ENCODE measurements around the gene CACNA2D3. TPM values are rescaled to one million over a fixed set of nuclear protein-coding genes. Genes with fewer than 3 reads are reported as not detected.

The CACNA2D3 gene
- total RNA-seq, 1 donor from 2014 or later: 0.70 TPM

DNA sequence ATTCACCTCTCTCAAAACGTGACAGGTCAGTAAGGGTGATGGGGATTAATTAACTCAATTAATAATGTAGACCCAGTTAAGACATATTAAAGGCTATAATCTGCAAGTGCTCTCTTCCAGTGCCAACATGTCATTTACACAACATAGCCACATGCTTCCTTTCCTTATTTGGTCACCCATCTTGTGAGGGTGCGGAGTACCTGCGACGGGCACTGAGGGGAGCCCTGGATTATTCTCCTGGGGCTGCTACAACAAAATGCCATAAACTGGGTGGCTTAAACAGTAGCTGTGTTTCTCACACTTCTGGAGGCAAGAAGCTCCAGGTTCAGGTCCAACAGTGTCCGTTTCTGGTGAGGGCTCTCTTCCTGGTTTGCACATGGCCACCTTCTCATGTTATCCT, 962.9 kb downstream of the CACNA2D3 start:
- TF ChIP-seq CTCF (IDR thresholded peaks at IDR 0.05; ENCODE audit: insufficient read depth, low read depth, low read length): no peak
- no peak for TF ChIP-seq EZH2 (IDR thresholded peaks at IDR 0.05; ENCODE audit: insufficient read depth, low read length)
- FAIRE-seq (no peak), DNase-seq (ENCODE audit: low read depth) (no peak)
- Mint-ChIP-seq H3K9me3 (ENCODE audit: unreplicated experiment) (no peaks in the 10 kb centered on the region), H3K27ac (ENCODE audit: unreplicated experiment) (no peak overlapping the region), H3K4me1 (ENCODE audit: low read depth, unreplicated experiment) (no peaks in the 10 kb centered on the region), H3K4me3 (ENCODE audit: unreplicated experiment) (no peak overlapping the region), H3K36me3 (ENCODE audit: low read depth, unreplicated experiment) (no peaks in the 10 kb centered on the region), H3K27me3 (ENCODE audit: low read depth, unreplicated experiment) (peaks cover 29% of the 10 kb centered on the region)
- H3K27ac ChIP-seq (ENCODE audit: low read depth, low read length): no peak overlapping the region
- no peak overlapping the region for H3K4me2 ChIP-seq (ENCODE audit: low read length)
- no peaks in the 10 kb centered on the region for H3K27me3 ChIP-seq (ENCODE audit: insufficient read depth, low read length)
- H3K79me2 ChIP-seq (ENCODE audit: insufficient read depth, low read length): no peaks in the 10 kb centered on the region
- no peaks in the 10 kb centered on the region for H3K36me3 ChIP-seq (ENCODE audit: insufficient read depth, low read length)
- H4K20me1 ChIP-seq (ENCODE audit: insufficient read depth, low read length): no peaks in the 10 kb centered on the region
- no peaks in the 10 kb centered on the region for H3K4me1 ChIP-seq (ENCODE audit: insufficient read depth, low read length)
- H2AFZ ChIP-seq (ENCODE audit: low read depth, low read length): no peak overlapping the region
- no peaks in the 10 kb centered on the region for H3K9me3 ChIP-seq (ENCODE audit: insufficient read depth, low read depth, low read length)
- no peak overlapping the region for H3K9ac ChIP-seq (ENCODE audit: low read length)
- H3K4me3 ChIP-seq (ENCODE audit: insufficient read depth, low read depth, low read length): no peak overlapping the region

DNA sequence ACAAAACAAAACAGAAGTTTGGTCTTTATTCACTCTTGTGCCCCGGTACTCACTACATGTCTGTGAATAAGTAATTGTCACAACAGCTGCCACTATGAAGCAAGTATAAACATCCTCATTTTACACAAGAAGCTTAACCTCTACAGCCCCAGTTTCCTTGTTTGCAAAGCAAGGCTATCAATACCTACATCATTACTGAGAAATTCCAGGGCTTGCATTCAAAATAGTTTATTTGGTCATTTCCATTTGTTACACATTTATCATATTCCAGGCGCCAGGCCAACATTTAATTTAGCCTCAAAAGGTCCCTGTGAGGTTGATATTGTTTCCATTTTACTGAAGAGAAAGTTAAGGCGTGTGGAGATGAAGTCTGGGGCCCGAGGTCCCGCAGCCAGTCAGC, 966.9 kb downstream of the CACNA2D3 start:
- TF ChIP-seq CTCF (IDR thresholded peaks at IDR 0.05; ENCODE audit: insufficient read depth, low read depth, low read length) (no peak), EZH2 (IDR thresholded peaks at IDR 0.05; ENCODE audit: insufficient read depth, low read length) (no peak)
- Histone ChIP-seq H3K27me3 (ENCODE audit: insufficient read depth, low read length) (no peaks in the 10 kb centered on the region), H3K9me3 (ENCODE audit: insufficient read depth, low read depth, low read length) (no peaks in the 10 kb centered on the region), H3K4me3 (ENCODE audit: insufficient read depth, low read depth, low read length) (no peak overlapping the region), H4K20me1 (ENCODE audit: insufficient read depth, low read length) (no peaks in the 10 kb centered on the region), H3K9ac (ENCODE audit: low read length) (no peak overlapping the region), H2AFZ (ENCODE audit: low read depth, low read length) (no peak overlapping the region), H3K4me1 (ENCODE audit: insufficient read depth, low read length) (peaks cover 3% of the 10 kb centered on the region), H3K79me2 (ENCODE audit: insufficient read depth, low read length) (no peaks in the 10 kb centered on the region), H3K4me2 (ENCODE audit: low read length) (no peak overlapping the region), H3K36me3 (ENCODE audit: insufficient read depth, low read length) (no peaks in the 10 kb centered on the region), H3K27ac (ENCODE audit: low read depth, low read length) (no peak overlapping the region)
- Mint-ChIP-seq H3K27ac (ENCODE audit: unreplicated experiment) (no peak overlapping the region), H3K4me1 (ENCODE audit: low read depth, unreplicated experiment) (no peaks in the 10 kb centered on the region), H3K36me3 (ENCODE audit: low read depth, unreplicated experiment) (no peaks in the 10 kb centered on the region), H3K9me3 (ENCODE audit: unreplicated experiment) (no peaks in the 10 kb centered on the region), H3K4me3 (ENCODE audit: unreplicated experiment) (no peak overlapping the region), H3K27me3 (ENCODE audit: low read depth, unreplicated experiment) (peaks cover 29% of the 10 kb centered on the region)
- DNase-seq (ENCODE audit: low read depth): peak; percentile 67
- no peak for FAIRE-seq

GRCh38 chr3:55090291-55090690, 967.9 kb downstream of the CACNA2D3 start:
- no peak overlapping the region for H3K27ac Mint-ChIP-seq (ENCODE audit: unreplicated experiment)
- no peak overlapping the region for H3K9ac ChIP-seq (ENCODE audit: low read length)
- H3K79me2 ChIP-seq (ENCODE audit: insufficient read depth, low read length): no peaks in the 10 kb centered on the region
- H3K36me3 Mint-ChIP-seq (ENCODE audit: low read depth, unreplicated experiment): no peaks in the 10 kb centered on the region
- H2AFZ ChIP-seq (ENCODE audit: low read depth, low read length): no peak overlapping the region
- TF ChIP-seq EZH2 (IDR thresholded peaks at IDR 0.05; ENCODE audit: insufficient read depth, low read length) (no peak), CTCF (IDR thresholded peaks at IDR 0.05; ENCODE audit: insufficient read depth, low read depth, low read length) (no peak)
- no peaks in the 10 kb centered on the region for H3K36me3 ChIP-seq (ENCODE audit: insufficient read depth, low read length)
- H3K27me3 Mint-ChIP-seq (ENCODE audit: low read depth, unreplicated experiment): peaks cover 24% of the 10 kb centered on the region
- H3K4me1 Mint-ChIP-seq (ENCODE audit: low read depth, unreplicated experiment): peaks cover 8% of the 10 kb centered on the region
- H3K4me3 Mint-ChIP-seq (ENCODE audit: unreplicated experiment): no peak overlapping the region
- H3K4me1 ChIP-seq (ENCODE audit: insufficient read depth, low read length): peaks cover 3% of the 10 kb centered on the region
- no peaks in the 10 kb centered on the region for H3K9me3 ChIP-seq (ENCODE audit: insufficient read depth, low read depth, low read length)
- H3K9me3 Mint-ChIP-seq (ENCODE audit: unreplicated experiment): no peaks in the 10 kb centered on the region
- no peak overlapping the region for H3K4me2 ChIP-seq (ENCODE audit: low read length)
- no peak for DNase-seq (ENCODE audit: low read depth)
- no peak overlapping the region for H3K27ac ChIP-seq (ENCODE audit: low read depth, low read length)
- no peak for FAIRE-seq
- H3K4me3 ChIP-seq (ENCODE audit: insufficient read depth, low read depth, low read length): no peak overlapping the region
- no peaks in the 10 kb centered on the region for H3K27me3 ChIP-seq (ENCODE audit: insufficient read depth, low read length)
- no peaks in the 10 kb centered on the region for H4K20me1 ChIP-seq (ENCODE audit: insufficient read depth, low read length)
